Activated CD4-positive, alpha-beta memory T cell treated with anti-CD3 and anti-CD28 coated beads, Interleukin-2, amount 10 ng/mL, durations not matched to agents 7 days and 5 days (primary cell): ENCODE results near the gene FIG4. TPM values are rescaled to one million over a fixed set of nuclear protein-coding genes. Genes with fewer than 3 reads are reported as not detected.

Source experiments
- CTCF ChIA-PET: fragments of 350-600 bp; sonication (Branson Sonifier 250); formaldehyde crosslinking; loops from one replicate; lab custom pipeline; 2021; ENCODE audit warnings: antibody characterized with exemption, inconsistent platforms; lab: Charles Lee
- POLR2A ChIA-PET: fragments of 350-600 bp; sonication (Branson Sonifier 250); formaldehyde crosslinking; loops from one replicate; lab custom pipeline; 2021; ENCODE audit warnings: antibody characterized with exemption; lab: Charles Lee
- DNase-seq: peaks from one replicate; pipeline ENCODE4 v3.0.0-alpha.2; 2020
- H3K27ac Mint-ChIP-seq: one replicate; pipeline ENCODE4 v1.8.0; 2021; ENCODE audit warnings: mild to moderate bottlenecking, mixed read lengths
- H3K27me3 Mint-ChIP-seq: one replicate; pipeline ENCODE4 v1.8.0; 2021; ENCODE audit warnings: mixed read lengths
- H3K36me3 Mint-ChIP-seq: one replicate; pipeline ENCODE4 v1.8.0; 2021; ENCODE audit warnings: low read depth, mixed read lengths
- H3K4me1 Mint-ChIP-seq: one replicate; pipeline ENCODE4 v1.8.0; 2021; ENCODE audit warnings: mixed read lengths
- H3K4me3 Mint-ChIP-seq: one replicate; pipeline ENCODE4 v1.8.0; 2021; ENCODE audit warnings: mild to moderate bottlenecking, mixed read lengths
- H3K9me3 Mint-ChIP-seq: one replicate; pipeline ENCODE4 v1.8.0; 2021; ENCODE audit warnings: mixed read lengths
- total RNA-seq, 2 experiments: library from RNA; stranded (reverse); gene quantifications; one replicate each; pipeline ENCODE4 v1.2.3, GENCODE V29; 2021

FIG4 gene
- 10 to 100 TPM; 13.5 to 14.4 TPM for total RNA-seq

GRCh38 chr6:109690737-109691621 is at the start of gene FIG4, which contains the start of gene AK9:
Gene FIG4 (plus strand): TSS chr6:109691296. CDS start chr6:109691436, 140 bp downstream.
Gene AK9 (minus strand): TSS chr6:109691202. CDS start chr6:109675745, 15,457 bp downstream.
- peak within 1 kb of the TSS; percentile 72 for H3K27ac Mint-ChIP-seq
- POLR2A ChIA-PET: interaction anchor here (0.8 to 2.0 kb wide), 6 partner anchors 10 to 1124 kb away, joined by 3 to 6 read pairs (median 4); partner anchors contain the start of genes CDK19 and MICAL1

GRCh38 chr6:109644131-109644530 is 47.0 kb upstream of the FIG4 start:
- Mint-ChIP-seq H3K4me3 (no peak overlapping the region), H3K27me3 (no peaks in the 10 kb centered on the region), H3K27ac (no peak overlapping the region), H3K36me3 (no peaks in the 10 kb centered on the region), H3K4me1 (peaks cover 2% of the 10 kb centered on the region), H3K9me3 (peaks cover 3% of the 10 kb centered on the region)
- DNase-seq: no peak
- POLR2A ChIA-PET: no interaction called here
- CTCF ChIA-PET: no interaction called here

More at GRCh38 chr6:109690737-109691621, at the start of gene FIG4, which contains the start of gene AK9:
- H3K9me3 Mint-ChIP-seq: no peaks in the 10 kb centered on the region
- peak; percentile 92 for DNase-seq
- peak within 1 kb of the TSS; percentile 83 for H3K4me3 Mint-ChIP-seq
- H3K27me3 Mint-ChIP-seq: peaks cover 7% of the 10 kb centered on the region
- CTCF ChIA-PET: interaction anchor here (0.8 to 2.1 kb wide), 8 partner anchors 10 to 699 kb away, joined by 3 to 15 read pairs (median 4); partner anchors contain the start of gene CD164
- H3K4me1 Mint-ChIP-seq: peaks cover 23% of the 10 kb centered on the region
- peaks cover 4% of the 10 kb centered on the region for H3K36me3 Mint-ChIP-seq

DNA sequence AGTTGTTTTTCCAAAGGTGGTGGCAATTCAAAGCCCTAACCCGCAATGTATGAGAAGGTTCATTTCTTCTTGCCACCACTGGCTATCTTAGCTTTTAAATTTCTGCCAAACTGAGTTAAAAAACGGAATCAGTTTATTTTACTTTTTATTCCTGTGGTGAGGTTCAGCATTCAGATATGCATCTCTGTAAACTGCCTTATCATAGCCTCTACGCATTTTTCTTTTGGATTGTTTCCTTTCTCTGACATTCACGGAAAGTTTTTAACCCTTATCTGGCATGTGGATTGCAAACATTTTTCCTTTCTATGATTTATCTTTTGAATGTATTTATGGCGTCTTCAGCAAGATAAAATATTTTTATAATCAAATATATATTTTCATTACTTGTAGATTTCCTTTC is 37.8 kb upstream of the FIG4 start:
- no peak overlapping the region for H3K27ac Mint-ChIP-seq
- no peaks in the 10 kb centered on the region for H3K4me1 Mint-ChIP-seq
- H3K4me3 Mint-ChIP-seq: no peak overlapping the region
- no peak for DNase-seq
- CTCF ChIA-PET: no interaction called here
- H3K36me3 Mint-ChIP-seq: no peaks in the 10 kb centered on the region
- H3K9me3 Mint-ChIP-seq: no peaks in the 10 kb centered on the region
- POLR2A ChIA-PET: no interaction called here
- H3K27me3 Mint-ChIP-seq: no peaks in the 10 kb centered on the region

GRCh38 chr6:109655761-109656262 is 35.3 kb upstream of the FIG4 start:
- Mint-ChIP-seq H3K36me3 (no peaks in the 10 kb centered on the region), H3K9me3 (no peaks in the 10 kb centered on the region), H3K27ac (no peak overlapping the region), H3K4me1 (peaks cover 7% of the 10 kb centered on the region), H3K4me3 (no peak overlapping the region), H3K27me3 (no peaks in the 10 kb centered on the region)
- POLR2A ChIA-PET: no interaction called here
- CTCF ChIA-PET: no interaction called here
- DNase-seq: no peak

- no peaks in the 10 kb centered on the region for H3K36me3 Mint-ChIP-seq
- no peak overlapping the region for H3K4me3 Mint-ChIP-seq
- H3K9me3 Mint-ChIP-seq: no peaks in the 10 kb centered on the region
- no peaks in the 10 kb centered on the region for H3K27me3 Mint-ChIP-seq
- ChIA-PET CTCF (no interaction called here), POLR2A (no interaction called here)
- no peak for DNase-seq
- H3K4me1 Mint-ChIP-seq: peaks cover 7% of the 10 kb centered on the region
- no peak overlapping the region for H3K27ac Mint-ChIP-seq
Observed at GRCh38 chr6:109660526-109661320, 30.4 kb upstream of the FIG4 start.

GRCh38 chr6:109662192-109662591 is 28.9 kb upstream of the FIG4 start:
- no peaks in the 10 kb centered on the region for H3K27me3 Mint-ChIP-seq
- H3K27ac Mint-ChIP-seq: no peak overlapping the region
- peaks cover 7% of the 10 kb centered on the region for H3K4me1 Mint-ChIP-seq
- H3K36me3 Mint-ChIP-seq: no peaks in the 10 kb centered on the region
- no peak for DNase-seq
- H3K4me3 Mint-ChIP-seq: no peak overlapping the region
- ChIA-PET CTCF (no interaction called here), POLR2A (no interaction called here)
- peaks cover 2% of the 10 kb centered on the region for H3K9me3 Mint-ChIP-seq

- POLR2A ChIA-PET: no interaction called here
- H3K36me3 Mint-ChIP-seq: no peaks in the 10 kb centered on the region
Observed at GRCh38 chr6:109669811-109670210, 21.3 kb upstream of the FIG4 start.

GRCh38 chr6:109671733-109672132 is 19.4 kb upstream of the FIG4 start:
- Mint-ChIP-seq H3K4me1 (no peaks in the 10 kb centered on the region), H3K36me3 (no peaks in the 10 kb centered on the region), H3K9me3 (no peaks in the 10 kb centered on the region), H3K27ac (no peak overlapping the region), H3K4me3 (no peak overlapping the region), H3K27me3 (no peaks in the 10 kb centered on the region)
- POLR2A ChIA-PET: no interaction called here
- CTCF ChIA-PET: no interaction called here
- DNase-seq: no peak

More at GRCh38 chr6:109669811-109670210, 21.3 kb upstream of the FIG4 start:
- Mint-ChIP-seq H3K4me1 (no peaks in the 10 kb centered on the region), H3K27me3 (no peaks in the 10 kb centered on the region), H3K9me3 (peaks cover 2% of the 10 kb centered on the region), H3K4me3 (no peak overlapping the region), H3K27ac (no peak overlapping the region)
- DNase-seq: no peak
- CTCF ChIA-PET: interaction anchor here (1.4 kb wide), 1 partner anchor 369 kb away, joined by 6 read pairs; no protein-coding TSS in a partner anchor

DNA sequence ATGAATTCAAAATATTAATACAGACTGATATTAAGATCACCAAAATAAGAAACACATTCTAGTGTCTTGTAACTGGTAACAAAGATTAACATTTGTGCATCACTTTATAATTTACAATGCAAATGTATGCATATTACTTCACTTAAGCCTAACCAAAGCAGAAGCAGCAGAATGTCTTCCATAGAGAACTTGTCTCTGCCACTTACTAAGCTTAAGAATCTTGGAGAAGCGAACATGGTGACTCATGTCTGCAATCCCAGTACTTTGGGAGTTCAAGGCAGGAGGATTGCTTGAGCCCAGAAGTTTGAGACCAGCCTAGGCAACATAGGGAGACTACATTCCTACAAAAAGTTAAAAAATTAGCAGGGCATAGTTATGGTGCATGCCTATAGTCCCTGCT is 18.9 kb upstream of the FIG4 start:
- no peak overlapping the region for H3K4me3 Mint-ChIP-seq
- H3K36me3 Mint-ChIP-seq: no peaks in the 10 kb centered on the region
- CTCF ChIA-PET: no interaction called here
- H3K9me3 Mint-ChIP-seq: no peaks in the 10 kb centered on the region
- no peak overlapping the region for H3K27ac Mint-ChIP-seq
- POLR2A ChIA-PET: no interaction called here
- no peaks in the 10 kb centered on the region for H3K27me3 Mint-ChIP-seq
- no peak for DNase-seq
- no peaks in the 10 kb centered on the region for H3K4me1 Mint-ChIP-seq

- Mint-ChIP-seq H3K27me3 (no peaks in the 10 kb centered on the region), H3K27ac (no peak overlapping the region), H3K36me3 (no peaks in the 10 kb centered on the region), H3K4me1 (no peaks in the 10 kb centered on the region), H3K4me3 (no peak overlapping the region), H3K9me3 (no peaks in the 10 kb centered on the region)
- POLR2A ChIA-PET: no interaction called here
- DNase-seq: no peak
- CTCF ChIA-PET: no interaction called here
Observed at GRCh38 chr6:109672839-109673238, 18.3 kb upstream of the FIG4 start.

DNA sequence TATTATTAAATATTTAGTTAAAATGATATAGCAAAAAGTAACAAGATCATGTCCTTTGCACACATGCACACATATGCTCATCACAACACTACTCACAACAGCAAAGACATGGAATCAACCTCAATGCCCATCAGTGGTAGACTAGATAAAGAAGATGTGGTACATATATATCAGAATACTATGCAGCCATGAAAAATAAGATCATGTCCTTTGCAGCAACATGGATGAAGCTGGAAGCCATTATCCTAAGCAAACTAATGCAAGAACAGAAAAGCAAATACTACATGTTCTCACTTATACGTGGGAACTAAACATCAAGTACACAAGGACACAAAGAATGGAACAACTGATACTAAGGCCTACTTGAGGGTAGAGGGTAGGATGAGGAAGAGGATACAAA is 14.4 kb upstream of the FIG4 start:
- POLR2A ChIA-PET: no interaction called here
- CTCF ChIA-PET: no interaction called here
- Mint-ChIP-seq H3K36me3 (no peaks in the 10 kb centered on the region), H3K4me1 (no peaks in the 10 kb centered on the region), H3K27ac (no peak overlapping the region), H3K27me3 (no peaks in the 10 kb centered on the region), H3K4me3 (no peak overlapping the region), H3K9me3 (no peaks in the 10 kb centered on the region)
- DNase-seq: no peak

GRCh38 chr6:109678240-109678639 is 12.9 kb upstream of the FIG4 start:
- Mint-ChIP-seq H3K27me3 (no peaks in the 10 kb centered on the region), H3K36me3 (no peaks in the 10 kb centered on the region), H3K27ac (no peak overlapping the region), H3K9me3 (no peaks in the 10 kb centered on the region), H3K4me3 (no peak overlapping the region), H3K4me1 (no peaks in the 10 kb centered on the region)
- CTCF ChIA-PET: no interaction called here
- DNase-seq: no peak
- POLR2A ChIA-PET: no interaction called here
